A673 (cell line): ENCODE measurements around the gene LRRC4C. TPM values are rescaled to one million over a fixed set of nuclear protein-coding genes. Genes with fewer than 3 reads are reported as not detected.

Experiments
- BruUV-seq: library from RNA; stranded (reverse); fragments of 400-500 nt; replicated peaks from 2 replicates; lab custom pipeline; 2021; lab: Mats Ljungman, UMichigan
- CTCF ChIA-PET: fragments of 300-600 bp; sonication (Branson Sonifier 250); formaldehyde crosslinking; loops from one replicate; lab custom pipeline; 2022; ENCODE audit warnings: antibody characterized with exemption; lab: Charles Lee
- POLR2A ChIA-PET: fragments of 300-600 bp; sonication (Branson Sonifier 250); formaldehyde crosslinking; loops from one replicate; lab custom pipeline; 2022; ENCODE audit warnings: antibody characterized with exemption; ENCODE audit not compliant: low non-redundant PET; lab: Charles Lee
- DNase-seq: peaks from one replicate; pipeline ENCODE4 v3.0.0-alpha.2; 2015; ENCODE audit warnings: low spot score
- H3K27ac ChIP-seq: fragments of 200-600 bp; sonication (generic); 2 replicates; pipeline ENCODE4 v1.5.1; 2016; ENCODE audit warnings: mixed run types, low read depth, mild to moderate bottlenecking, mixed read lengths, antibody characterized with exemption, low read length; ENCODE audit not compliant: poor library complexity, severe bottlenecking
- H3K27me3 ChIP-seq: fragments of 200-600 bp; sonication (generic); replicated peaks from 2 replicates; pipeline ENCODE4 v1.6.1; 2017; ENCODE audit warnings: mixed run types, low read depth, mild to moderate bottlenecking, mixed read lengths, antibody characterized with exemption, low read length; ENCODE audit not compliant: insufficient read depth, poor library complexity
- H3K36me3 ChIP-seq: fragments of 200-600 bp; sonication (generic); 2 replicates; pipeline ENCODE4 v1.6.1; 2016; ENCODE audit warnings: mixed run types, mild to moderate bottlenecking, mixed read lengths, antibody characterized with exemption, low read length; ENCODE audit not compliant: insufficient read depth, poor library complexity, severe bottlenecking
- H3K4me1 ChIP-seq: fragments of 200-600 bp; sonication (generic); 2 replicates; pipeline ENCODE4 v1.6.1; 2017; ENCODE audit warnings: mixed run types, mild to moderate bottlenecking, mixed read lengths, antibody characterized with exemption, low read length; ENCODE audit not compliant: insufficient read depth, poor library complexity, severe bottlenecking
- H3K4me3 ChIP-seq: fragments of 200-600 bp; sonication (generic); 2 replicates; pipeline ENCODE4 v1.5.1; 2016; ENCODE audit warnings: low read depth, mixed run types, mild to moderate bottlenecking, mixed read lengths, low read length; ENCODE audit not compliant: poor library complexity, severe bottlenecking
- H3K9me3 ChIP-seq: fragments of 200-600 bp; sonication (generic); 2 replicates; pipeline ENCODE4 v1.6.1; 2016; ENCODE audit warnings: mixed run types, low read depth, mild to moderate bottlenecking, mixed read lengths, antibody characterized with exemption, low read length; ENCODE audit not compliant: poor library complexity, severe bottlenecking
- EZH2 ChIP-seq: fragments of 200-600 bp; sonication (generic); IDR thresholded peaks from 2 replicates; pipeline ENCODE4 v1.6.1; 2017; ENCODE audit warnings: borderline replicate concordance, low read depth, mild to moderate bottlenecking, mixed read lengths, antibody characterized with exemption, low read length; ENCODE audit not compliant: poor library complexity, severe bottlenecking
- intact Hi-C: fragments of 100-400 bp; cut with micrococcal nuclease; formaldehyde crosslinking; loops from one replicate; pipeline ENCODE4 v1.10.0; 2022; ENCODE audit not compliant: unreplicated experiment
- total RNA-seq: library from RNA; stranded (reverse); gene quantifications from 2 replicates; pipeline ENCODE4 v1.2.3, GENCODE V29; 2021
- TF ChIP-seq, protein P1 (sequence below): fragments of 300-800, 200-600 bp; sonication (generic); conservative IDR thresholded peaks from 2 replicates; pipeline ENCODE4 v1.5.1; 2017; ENCODE audit warnings: low read depth, mild to moderate bottlenecking, antibody characterized with exemption, low read length, moderate library complexity, mixed read lengths

The LRRC4C gene
- total RNA-seq, 1 experiment from 2014 or later = 38.3 TPM

DNA sequence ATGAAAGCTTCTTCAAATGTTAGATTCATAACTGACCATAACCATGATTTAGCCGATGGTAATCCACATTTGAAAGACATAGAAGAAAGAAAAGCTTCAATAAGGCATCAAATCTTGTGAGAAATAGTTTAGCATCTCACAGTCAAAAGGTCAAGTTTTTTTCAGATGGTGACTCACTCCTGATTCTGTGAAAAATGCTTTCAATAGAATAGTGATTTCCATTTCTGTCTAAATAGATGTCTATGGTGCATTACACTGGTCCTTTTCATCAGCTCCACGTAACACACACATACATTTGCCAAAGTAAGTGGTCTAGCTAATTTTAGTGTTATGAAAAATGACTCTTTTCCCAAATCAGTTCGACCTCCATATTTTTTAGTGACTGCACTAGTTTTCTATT is 139.2 kb downstream of the LRRC4C start:
- Histone ChIP-seq H3K27ac (no peak overlapping the region), H3K4me1 (no peaks in the 10 kb centered on the region), H3K9me3 (no peaks in the 10 kb centered on the region), H3K27me3 (no peaks in the 10 kb centered on the region), H3K36me3 (no peaks in the 10 kb centered on the region), H3K4me3 (no peak overlapping the region)
- intact Hi-C loops = no loop called here
- ChIA-PET POLR2A (interaction anchor here (0.7 kb wide), 1 partner anchor 770 kb away, joined by 3 read pairs; no protein-coding TSS in a partner anchor), CTCF (no interaction called here)
- BruUV-seq = no TSS peak
- DNase-seq = no peak
- TF ChIP-seq, protein P1, sequence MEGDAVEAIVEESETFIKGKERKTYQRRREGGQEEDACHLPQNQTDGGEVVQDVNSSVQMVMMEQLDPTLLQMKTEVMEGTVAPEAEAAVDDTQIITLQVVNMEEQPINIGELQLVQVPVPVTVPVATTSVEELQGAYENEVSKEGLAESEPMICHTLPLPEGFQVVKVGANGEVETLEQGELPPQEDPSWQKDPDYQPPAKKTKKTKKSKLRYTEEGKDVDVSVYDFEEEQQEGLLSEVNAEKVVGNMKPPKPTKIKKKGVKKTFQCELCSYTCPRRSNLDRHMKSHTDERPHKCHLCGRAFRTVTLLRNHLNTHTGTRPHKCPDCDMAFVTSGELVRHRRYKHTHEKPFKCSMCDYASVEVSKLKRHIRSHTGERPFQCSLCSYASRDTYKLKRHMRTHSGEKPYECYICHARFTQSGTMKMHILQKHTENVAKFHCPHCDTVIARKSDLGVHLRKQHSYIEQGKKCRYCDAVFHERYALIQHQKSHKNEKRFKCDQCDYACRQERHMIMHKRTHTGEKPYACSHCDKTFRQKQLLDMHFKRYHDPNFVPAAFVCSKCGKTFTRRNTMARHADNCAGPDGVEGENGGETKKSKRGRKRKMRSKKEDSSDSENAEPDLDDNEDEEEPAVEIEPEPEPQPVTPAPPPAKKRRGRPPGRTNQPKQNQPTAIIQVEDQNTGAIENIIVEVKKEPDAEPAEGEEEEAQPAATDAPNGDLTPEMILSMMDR = no peak
- TF ChIP-seq EZH2 = no peak

GRCh38 chr11:41319434-41319833 is 140.0 kb downstream of the LRRC4C start:
- H3K4me1 ChIP-seq = no peaks in the 10 kb centered on the region
- CTCF ChIA-PET = no interaction called here
- H3K9me3 ChIP-seq = no peaks in the 10 kb centered on the region
- H3K27ac ChIP-seq = no peak overlapping the region
- DNase-seq = no peak
- H3K36me3 ChIP-seq = no peaks in the 10 kb centered on the region
- POLR2A ChIA-PET = no interaction called here
- BruUV-seq = no TSS peak
- intact Hi-C loops = no loop called here
- no peaks in the 10 kb centered on the region for H3K27me3 ChIP-seq
- TF ChIP-seq, protein P1 = no peak
- TF ChIP-seq EZH2 = no peak
- H3K4me3 ChIP-seq = no peak overlapping the region

GRCh38 chr11:41316751-41317150 is 142.7 kb downstream of the LRRC4C start:
- CTCF ChIA-PET = no interaction called here
- no peaks in the 10 kb centered on the region for H3K4me1 ChIP-seq
- H3K4me3 ChIP-seq = no peak overlapping the region
- POLR2A ChIA-PET = no interaction called here
- no peak overlapping the region for H3K27ac ChIP-seq
- no peaks in the 10 kb centered on the region for H3K27me3 ChIP-seq
- H3K36me3 ChIP-seq = no peaks in the 10 kb centered on the region
- no peak for TF ChIP-seq EZH2
- TF ChIP-seq, protein P1 = no peak
- DNase-seq = no peak
- BruUV-seq = no TSS peak
- H3K9me3 ChIP-seq = no peaks in the 10 kb centered on the region
- intact Hi-C loops = no loop called here
